GM12878 (cell line): Measurements from ENCODE around the gene WDR75. TPM values are rescaled to one million over a fixed set of nuclear protein-coding genes. Genes with fewer than 3 reads are reported as not detected.

ENCODE experiments used
- ATAC-seq: fragments of 200-7000 bp; cut with Tn5 transposase; 3 replicates; pipeline ENCODE4 v1.9.1; 2020; ENCODE audit warnings: mild to moderate bottlenecking, moderate library complexity
- BruUV-seq: library from RNA; stranded (reverse); fragments of 400-500 nt; replicated peaks from 2 replicates; lab custom pipeline; 2021; lab: Mats Ljungman, UMichigan
- CTCF ChIA-PET: fragments of 300-600 bp; sonication (Branson Sonifier 250); formaldehyde crosslinking; extraction: SDS; loops from one replicate; lab custom pipeline; 2021; ENCODE audit warnings: inconsistent platforms; lab: Yijun Ruan, JAX
- POLR2A ChIA-PET: fragments of 350-600 bp; formaldehyde crosslinking; extraction: SDS; loops from one replicate; lab custom pipeline; 2021; ENCODE audit warnings: inconsistent platforms; lab: Charles Lee
- RAD21 ChIA-PET: fragments of 300-600 bp; sonication (Branson Sonifier 250); formaldehyde crosslinking; loops from one replicate; lab custom pipeline; 2023; ENCODE audit warnings: antibody characterized with exemption; ENCODE audit not compliant: unreplicated experiment; lab: Charles Lee
- SMC1A ChIA-PET: fragments of 300-600 bp; sonication (Branson Sonifier 250); formaldehyde crosslinking; loops from one replicate; lab custom pipeline; 2023; ENCODE audit not compliant: unreplicated experiment, uncharacterized antibody; lab: Charles Lee
- DNase-seq: peaks from one replicate; pipeline ENCODE4 v3.0.0-alpha.2; 2011; ENCODE audit warnings: low read depth, low spot score
- FAIRE-seq: peaks from 3 replicates; lab custom pipeline; 2011; peaks lifted over from hg19 to GRCh38; lab: Jason Lieb, UNC
- H2AFZ ChIP-seq: 2 replicates; pipeline ENCODE4 v1.6.0; 2011; ENCODE audit warnings: low read depth, low read length, control low read depth; ENCODE audit not compliant: control insufficient read depth
- H3K27ac ChIP-seq: 2 replicates; pipeline ENCODE4 v1.5.1; 2011; ENCODE audit warnings: control low read depth; ENCODE audit not compliant: control insufficient read depth, insufficient read depth
- H3K27me3 ChIP-seq, 2 experiments: replicated peaks in 1 of 2; 2 replicates each; pipeline versions ENCODE4 v1.6.0 to v1.6.1; 2011; ENCODE audit warnings: low read length in 1 of 2; ENCODE audit not compliant: control insufficient read depth in 2 of 2, insufficient read depth in 2 of 2
- H3K36me3 ChIP-seq, 2 experiments: 2 replicates each; pipeline ENCODE4 v1.5.1; 2011; ENCODE audit warnings: low read length in 1 of 2; ENCODE audit not compliant: control insufficient read depth in 2 of 2, insufficient read depth in 2 of 2
- H3K4me1 ChIP-seq: 2 replicates; pipeline ENCODE4 v1.6.1; 2011; ENCODE audit warnings: mild to moderate bottlenecking, low read length, moderate library complexity, mixed read lengths; ENCODE audit not compliant: control insufficient read depth, insufficient read depth
- H3K4me2 ChIP-seq: 2 replicates; pipeline ENCODE4 v1.6.0; 2011; ENCODE audit warnings: control low read depth; ENCODE audit not compliant: control insufficient read depth, insufficient read depth
- H3K4me3 ChIP-seq: fragments of 200-600 bp; sonication (generic); 2 replicates; pipeline ENCODE4 v1.5.1; 2016
- H3K79me2 ChIP-seq: 2 replicates; pipeline ENCODE4 v1.6.0; 2011; ENCODE audit warnings: low read length; ENCODE audit not compliant: control insufficient read depth, insufficient read depth
- H3K9ac ChIP-seq: 2 replicates; pipeline ENCODE4 v1.8.0; 2011; ENCODE audit warnings: low read length, control low read depth, mixed read lengths; ENCODE audit not compliant: control insufficient read depth, insufficient read depth
- H3K9me3 ChIP-seq: replicated peaks from 3 replicates; pipeline ENCODE4 v1.5.1; 2011; ENCODE audit warnings: mild to moderate bottlenecking, low read length; ENCODE audit not compliant: control insufficient read depth, insufficient read depth
- H4K20me1 ChIP-seq: 2 replicates; pipeline ENCODE4 v1.6.0; 2011; ENCODE audit not compliant: control insufficient read depth, insufficient read depth
- BMI1 ChIP-seq: fragments of 450-650 bp; IDR thresholded peaks from 2 replicates; pipeline ENCODE4 v1.6.1; 2016; ENCODE audit warnings: mild to moderate bottlenecking, moderate library complexity, borderline replicate concordance
- CBFB ChIP-seq: IDR thresholded peaks from 2 replicates; pipeline ENCODE4 v1.6.1; 2016; ENCODE audit warnings: antibody characterized with exemption, low read depth
- CBX5 ChIP-seq: sonication (generic); IDR thresholded peaks from 2 replicates; pipeline ENCODE4 v1.6.1; 2016; ENCODE audit warnings: low read depth, moderate library complexity, mild to moderate bottlenecking, inconsistent platforms
- CUX1 ChIP-seq: IDR thresholded peaks from 2 replicates; pipeline ENCODE4 v1.6.1; 2012; ENCODE audit warnings: improper control_type of control experiment, low read depth, low read length; ENCODE audit not compliant: insufficient replicate concordance
- E2F4 ChIP-seq: IDR thresholded peaks from 2 replicates; pipeline ENCODE4 v1.6.1; 2012; ENCODE audit warnings: low read depth, low read length, improper control_type of control experiment
- E2F8 ChIP-seq: fragments of 450-650 bp; IDR thresholded peaks from 2 replicates; pipeline ENCODE4 v1.6.1; 2018; ENCODE audit warnings: mild to moderate bottlenecking, low read depth, moderate library complexity; ENCODE audit not compliant: partially characterized antibody
- EGR1 ChIP-seq, 2 experiments: IDR thresholded peaks; 1 replicate in 1 of 2; 2 replicates in 1 of 2; pipeline ENCODE4 v1.6.1; 2011 to 2012; ENCODE audit warnings: low read depth in 2 of 2, low read length in 2 of 2, borderline replicate concordance in 1 of 2, mild to moderate bottlenecking in 1 of 2, moderate library complexity in 1 of 2
- NFYA ChIP-seq: IDR thresholded peaks from 2 replicates; pipeline ENCODE4 v1.6.1; 2011; ENCODE audit warnings: low read depth, mild to moderate bottlenecking, low read length, improper control_type of control experiment, borderline replicate concordance
- RFX5 ChIP-seq: IDR thresholded peaks from 2 replicates; pipeline ENCODE4 v1.6.1; 2011; ENCODE audit warnings: low read depth, low read length, improper control_type of control experiment
- SMAD5 ChIP-seq: IDR thresholded peaks from 2 replicates; pipeline ENCODE4 v1.6.1; 2016; ENCODE audit warnings: antibody characterized with exemption, low read depth
- TARDBP ChIP-seq: IDR thresholded peaks from 2 replicates; pipeline ENCODE4 v1.6.1; 2016; ENCODE audit warnings: borderline replicate concordance
- ZSCAN29 ChIP-seq: fragments of 450-650 bp; IDR thresholded peaks from 2 replicates; pipeline ENCODE4 v1.6.1; 2017; ENCODE audit warnings: mild to moderate bottlenecking, moderate library complexity
- WGBS: methylation state at CpG from one replicate; pipeline ENCODE4 v1.1.6; 2016; ENCODE audit warnings: low lambda C conversion rate; ENCODE audit not compliant: insufficient replicate concordance, insufficient coverage; ENCODE audit errors: missing lambda C conversion rate; 5-methylcytosine and 5-hydroxymethylcytosine counted together
- in situ Hi-C: fragments of 300-500 bp; cut with MboI; formaldehyde crosslinking; loops from 9 replicates; pipeline ENCODE4 v1.14.3; 2018; ENCODE audit warnings: mixed read lengths
- intact Hi-C: fragments of 100-400 bp; cut with micrococcal nuclease; formaldehyde crosslinking; loops from one replicate; pipeline ENCODE4 v1.14.2; 2022; ENCODE audit not compliant: unreplicated experiment
- polyA plus RNA-seq, 11 experiments: library from polyadenylated mRNA; depleted of rRNA in 4 of 11; unstranded in 6 of 11; stranded (reverse) in 5 of 11; fragments of >200 nt; fragmentation: Nextera tagmentation in 4 of 11; fragmentation: Illumina TruSeq in 1 of 11; extraction: Ambion mirVana in 4 of 11; extraction: Trizol in 1 of 11; gene quantifications; 1 replicate in 1 of 11; 2 replicates in 10 of 11; pipeline versions ENCODE4 v1.2.1 to v1.2.3, GENCODE V29; 2011 to 2016; ENCODE audit warnings: inconsistent platforms in 2 of 11, missing spikeins in 2 of 11, low read depth in 1 of 11
- total RNA-seq, 4 experiments: library from RNA; depleted of rRNA in 3 of 4; stranded (reverse); fragments of >200 nt in 3 of 4; fragmentation: Illumina TruSeq in 1 of 4; extraction: Trizol in 1 of 4; gene quantifications; 2 replicates each; pipeline versions ENCODE4 v1.2.1 to v1.2.3, GENCODE V29; 2013 to 2021

Gene WDR75
- total and polyA plus RNA-seq, 10 of the 15 experiments (the other 5 are each of a cell fraction or from before 2014, with no cell fraction given), result 53.1 to 98.5 (median 71.5) TPM

DNA sequence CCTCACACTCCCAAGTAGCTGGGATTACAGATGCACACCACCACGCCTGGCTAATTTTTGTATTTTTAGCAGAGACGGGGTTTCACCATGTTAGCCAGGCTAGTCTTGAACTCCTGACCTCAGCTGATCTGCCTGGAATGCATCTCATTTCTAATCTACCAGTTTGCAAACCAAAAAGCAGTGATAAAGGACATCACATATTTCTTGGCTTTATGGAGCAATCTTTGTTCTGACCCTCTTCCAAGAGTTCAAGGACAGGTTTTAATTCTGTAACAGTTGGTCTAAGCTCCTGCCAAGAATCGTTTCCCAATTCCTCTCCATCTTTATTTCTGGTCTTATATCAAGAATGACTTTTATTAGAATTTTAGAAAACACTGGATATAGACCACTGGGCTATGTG, 71.6 kb downstream of the WDR75 start (continued):
- TF ChIP-seq CUX1 (no peak), CBX5 (no peak), NFYA (no peak)

DNA sequence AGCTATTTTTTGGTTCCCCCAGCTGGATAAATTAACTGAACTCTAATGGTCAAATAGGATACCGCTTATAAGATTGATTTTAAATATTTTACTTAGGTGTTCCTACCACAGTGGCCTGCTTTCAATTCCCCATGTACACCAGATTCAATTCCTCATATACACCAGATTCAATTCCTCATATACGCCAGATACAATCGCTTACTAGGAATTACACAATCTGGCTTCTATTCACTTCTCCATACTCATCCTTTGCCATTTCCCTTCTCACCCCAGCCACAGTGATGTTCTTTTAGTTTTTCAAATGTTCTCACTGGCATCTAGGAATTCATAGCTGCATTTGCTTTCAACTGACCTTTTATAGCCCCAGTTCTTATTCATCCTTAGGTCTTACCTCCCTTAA, 72.8 kb downstream of the WDR75 start:
- ChIA-PET SMC1A (interaction anchor here (1.8 kb wide), 1 partner anchor 12 kb away, joined by 4 read pairs; no protein-coding TSS in a partner anchor), RAD21 (no interaction called here), POLR2A (no interaction called here), CTCF (interaction anchor here (0.6 kb wide), 1 partner anchor 59 kb away, joined by 3 read pairs; no protein-coding TSS in a partner anchor)
- ATAC-seq (no peak), DNase-seq (no peak), FAIRE-seq (peak; percentile 38)
- in situ Hi-C loops, result no loop called here
- Histone ChIP-seq H3K9me3 (no peaks in the 10 kb centered on the region), H3K27ac (no peak overlapping the region), H3K4me3 (no peak overlapping the region), H3K36me3 (no peaks in the 10 kb centered on the region), H3K4me2 (no peak overlapping the region), H3K27me3 (no peaks in the 10 kb centered on the region; a peak in 1 of 4 replicates), H3K79me2 (no peaks in the 10 kb centered on the region), H3K9ac (no peak overlapping the region), H4K20me1 (no peaks in the 10 kb centered on the region), H2AFZ (no peak overlapping the region), H3K4me1 (no peaks in the 10 kb centered on the region)
- BruUV-seq, result no TSS peak
- intact Hi-C loops, result no loop called here
- 59% methylated on average over 3 of the region's 3 CpGs for WGBS
- no peak for TF ChIP-seq ZSCAN29
- TF ChIP-seq E2F4, result no peak
- no peak for TF ChIP-seq TARDBP
- no peak for TF ChIP-seq BMI1
- TF ChIP-seq CBFB, result no peak
- TF ChIP-seq E2F8, result no peak
- TF ChIP-seq RFX5, result no peak
- TF ChIP-seq EGR1 (IDR thresholded peaks at IDR 0.05; ENCODE audit: borderline replicate concordance in 1 of 2, low read depth in 2 of 2, low read length in 2 of 2), result no peak
- TF ChIP-seq SMAD5, result no peak
